H1 (cell line): ENCODE data around the gene GBF1. TPM values are rescaled to one million over a fixed set of nuclear protein-coding genes. Genes with fewer than 3 reads are reported as not detected.

Experiments used
- CTCF ChIA-PET: fragments of 300-600 bp; sonication (Branson Sonifier 250); formaldehyde crosslinking; loops from one replicate; lab custom pipeline; 2021; ENCODE audit not compliant: partially characterized antibody; lab: Charles Lee
- POLR2A ChIA-PET: fragments of 300-600 bp; sonication (Branson Sonifier 250); formaldehyde crosslinking; loops from one replicate; lab custom pipeline; 2021; ENCODE audit warnings: inconsistent platforms; ENCODE audit not compliant: partially characterized antibody; lab: Charles Lee
- DNase-seq, 2 experiments: peaks; one replicate each; pipeline versions ENCODE4 v3.0.0 to v3.0.0-alpha.2; 2010 to 2022; ENCODE audit warnings: low spot score in 2 of 2, low read depth in 1 of 2, mixed read lengths in 1 of 2
- FAIRE-seq: peaks from 2 replicates; lab custom pipeline; 2011; peaks lifted over from hg19 to GRCh38; lab: Jason Lieb, UNC
- H2AFZ ChIP-seq: 2 replicates; pipeline ENCODE4 v1.8.1; 2012; ENCODE audit warnings: low read length, inconsistent platforms
- H2AK5ac ChIP-seq: 2 replicates; pipeline ENCODE4 v1.6.1; 2013; ENCODE audit warnings: low read depth, low read length
- H2BK120ac ChIP-seq: replicated peaks from 2 replicates; pipeline ENCODE3; 2013; ENCODE audit warnings: low read depth, low read length, inconsistent platforms
- H2BK12ac ChIP-seq: 2 replicates; pipeline ENCODE4 v1.6.1; 2013; ENCODE audit warnings: low read depth, low read length
- H2BK15ac ChIP-seq: 2 replicates; pipeline ENCODE4 v1.6.1; 2013; ENCODE audit warnings: low read length
- H2BK20ac ChIP-seq: 2 replicates; pipeline ENCODE4 v1.6.1; 2013; ENCODE audit warnings: low read length
- H2BK5ac ChIP-seq: 2 replicates; pipeline ENCODE4 v1.6.1; 2013; ENCODE audit warnings: low read depth, low read length
- H3K14ac ChIP-seq: 2 replicates; pipeline ENCODE4 v1.6.1; 2013; ENCODE audit warnings: inconsistent platforms; ENCODE audit not compliant: insufficient read length
- H3K18ac ChIP-seq: 2 replicates; pipeline ENCODE4 v1.6.1; 2013; ENCODE audit warnings: low read length; ENCODE audit errors: extremely low read depth
- H3K23ac ChIP-seq: 2 replicates; pipeline ENCODE4 v1.6.1; 2013; ENCODE audit warnings: inconsistent platforms; ENCODE audit not compliant: insufficient read length
- H3K23me2 ChIP-seq: 2 replicates; pipeline ENCODE4 v1.6.1; 2013; ENCODE audit warnings: low read depth, low read length
- H3K27ac ChIP-seq: 2 replicates; pipeline ENCODE4 v1.6.1; 2011; ENCODE audit warnings: low read depth, low read length, inconsistent platforms
- H3K27me3 ChIP-seq, 4 experiments: replicated peaks in 1 of 4; 1 replicate in 1 of 4; 2 replicates in 3 of 4; pipeline versions ENCODE4 v1.6.1 to v1.8.1; 2011 to 2013; ENCODE audit warnings: low read length in 3 of 4, mild to moderate bottlenecking in 3 of 4, inconsistent platforms in 2 of 4, mixed read lengths in 2 of 4, moderate library complexity in 1 of 4; ENCODE audit not compliant: control insufficient read depth in 3 of 4, insufficient read depth in 3 of 4; ENCODE audit errors: extremely low read depth in 1 of 4
- H3K36me3 ChIP-seq, 4 experiments: 2 replicates each; pipeline versions ENCODE4 v1.6.1 to v1.8.1; 2011 to 2013; ENCODE audit warnings: mild to moderate bottlenecking in 4 of 4, low read length in 3 of 4, moderate library complexity in 2 of 4, control low read depth in 1 of 4, inconsistent platforms in 1 of 4; ENCODE audit not compliant: insufficient read depth in 4 of 4, control insufficient read depth in 2 of 4
- H3K4ac ChIP-seq: replicated peaks from 2 replicates; pipeline ENCODE3; 2013; ENCODE audit warnings: low read length, low read depth, mixed read lengths, inconsistent platforms; ENCODE audit not compliant: insufficient read length
- H3K4me1 ChIP-seq, 4 experiments: replicated peaks in 1 of 4; 1 replicate in 1 of 4; 2 replicates in 3 of 4; pipeline versions ENCODE4 v1.6.1 to v1.8.1; 2011 to 2013; ENCODE audit warnings: low read length in 3 of 4, inconsistent platforms in 2 of 4, mixed read lengths in 1 of 4; ENCODE audit not compliant: insufficient read depth in 4 of 4, control insufficient read depth in 3 of 4
- H3K4me2 ChIP-seq, 2 experiments: 2 replicates each; pipeline versions ENCODE4 v1.6.1 to v1.8.1; 2011 to 2013; ENCODE audit warnings: low read depth in 2 of 2, low read length in 2 of 2, control low read depth in 1 of 2, inconsistent platforms in 1 of 2, mild to moderate bottlenecking in 1 of 2; ENCODE audit not compliant: insufficient read depth in 1 of 2
- H3K4me3 ChIP-seq, 4 experiments: fragments of 200-600, 300-600 bp in 1 of 4; sonication (generic), shearing (Covaris generic), sonication (Bioruptor Twin) in 1 of 4; 2 replicates each; pipeline versions ENCODE4 v1.5.1 to v1.8.1; 2011 to 2016; ENCODE audit warnings: low read length in 4 of 4, low read depth in 3 of 4, control low read depth in 2 of 4, inconsistent platforms in 2 of 4, mild to moderate bottlenecking in 2 of 4, mixed read lengths in 1 of 4, moderate library complexity in 1 of 4; ENCODE audit not compliant: insufficient read depth in 2 of 4; ENCODE audit errors: extremely low read depth in 1 of 4
- H3K56ac ChIP-seq: replicated peaks from 2 replicates; pipeline ENCODE3; 2013; ENCODE audit warnings: low read depth, mild to moderate bottlenecking, mixed read lengths, low read length, inconsistent platforms; ENCODE audit not compliant: insufficient read length
- H3K79me1 ChIP-seq: 2 replicates; pipeline ENCODE4 v1.6.1; 2013; ENCODE audit warnings: low read depth, low read length, control low read depth
- H3K79me2 ChIP-seq, 2 experiments: 2 replicates each; pipeline versions ENCODE4 v1.6.1 to v1.8.1; 2012 to 2013; ENCODE audit warnings: low read length in 2 of 2, mild to moderate bottlenecking in 2 of 2, inconsistent platforms in 1 of 2; ENCODE audit not compliant: insufficient read depth in 2 of 2, control insufficient read depth in 1 of 2
- H3K9ac ChIP-seq, 4 experiments: replicated peaks in 1 of 4; 1 replicate in 1 of 4; 2 replicates in 3 of 4; pipeline versions ENCODE4 v1.6.1 to v1.8.1; 2011 to 2013; ENCODE audit warnings: low read depth in 3 of 4, low read length in 3 of 4, control low read depth in 2 of 4, mild to moderate bottlenecking in 2 of 4, moderate library complexity in 2 of 4, inconsistent platforms in 1 of 4; ENCODE audit errors: extremely low read depth in 1 of 4
- H3K9me3 ChIP-seq, 2 experiments: 2 replicates each; pipeline versions ENCODE4 v1.6.1 to v1.8.1; 2012 to 2013; ENCODE audit warnings: mild to moderate bottlenecking in 2 of 2, moderate library complexity in 2 of 2, control low read depth in 1 of 2, inconsistent platforms in 1 of 2, low read depth in 1 of 2, low read length in 1 of 2, mixed read lengths in 1 of 2; ENCODE audit not compliant: insufficient read depth in 2 of 2
- H4K20me1 ChIP-seq, 2 experiments: replicated peaks in 1 of 2; 2 replicates each; pipeline versions ENCODE3 to v1.8.1; 2011 to 2013; ENCODE audit warnings: inconsistent platforms in 2 of 2, low read length in 2 of 2, mild to moderate bottlenecking in 1 of 2; ENCODE audit not compliant: insufficient read depth in 2 of 2, control insufficient read depth in 1 of 2
- H4K5ac ChIP-seq: 2 replicates; pipeline ENCODE4 v1.6.1; 2013; ENCODE audit warnings: low read length, low read depth, mixed read lengths, inconsistent platforms; ENCODE audit not compliant: insufficient read length
- H4K8ac ChIP-seq: 2 replicates; pipeline ENCODE4 v1.8.0; 2013; ENCODE audit warnings: mild to moderate bottlenecking, moderate library complexity, low read length, inconsistent platforms; ENCODE audit not compliant: insufficient read depth; ENCODE audit errors: extremely low read depth
- H4K91ac ChIP-seq: replicated peaks from 2 replicates; pipeline ENCODE3; 2013; ENCODE audit warnings: low read length, mixed read lengths, inconsistent platforms; ENCODE audit not compliant: insufficient read length
- BRCA1 ChIP-seq: IDR thresholded peaks from 2 replicates; pipeline ENCODE4 v1.6.1; 2012; ENCODE audit warnings: low read depth, low read length, improper control_type of control experiment
- CBX5 ChIP-seq: fragments of 300-800, 300-1000 bp; sonication (generic); IDR thresholded peaks from 2 replicates; pipeline ENCODE4 v1.7.1; 2016; ENCODE audit warnings: antibody characterized with exemption, low read length, low read depth
- CHD2 ChIP-seq: IDR thresholded peaks from 2 replicates; pipeline ENCODE4 v1.6.1; 2012; ENCODE audit warnings: low read length, improper control_type of control experiment
- POU5F1 ChIP-seq: IDR thresholded peaks from 2 replicates; pipeline ENCODE4 v1.6.1; 2011; ENCODE audit warnings: low read depth, mild to moderate bottlenecking, low read length, moderate library complexity
- RBBP5 ChIP-seq: IDR thresholded peaks from 2 replicates; pipeline ENCODE4 v1.7.1; 2012; ENCODE audit warnings: low read depth, mild to moderate bottlenecking, inconsistent platforms, low read length, moderate library complexity, borderline replicate concordance
- SP1 ChIP-seq: IDR thresholded peaks from 2 replicates; pipeline ENCODE4 v1.6.1; 2011; ENCODE audit warnings: low read depth, low read length
- polyA plus RNA-seq, 7 experiments: library from polyadenylated mRNA; depleted of rRNA in 3 of 7; stranded (reverse) in 5 of 7; unstranded in 2 of 7; fragments of >200 nt in 5 of 7; fragments of 200-250 nt in 2 of 7; gene quantifications; 1 replicate in 5 of 7; 2 replicates in 1 of 7; 4 replicates in 1 of 7; pipeline versions ENCODE4 v1.2.1 to v1.2.3, GENCODE V29; 2011 to 2013; ENCODE audit warnings: missing spikeins in 2 of 7, mixed read lengths in 2 of 7
- total RNA-seq: library from RNA; stranded (reverse); fragmentation: NEBNext Ultra II Directional; extraction: Animal tissue kit (Norgen Biotek cat#: 25700); gene quantifications from 2 replicates; pipeline ENCODE4 v1.2.1, GENCODE V29; 2021

The GBF1 gene
- total and polyA plus RNA-seq, 2 of the 8 experiments (the other 6 are each of a cell fraction or from before 2014, with no cell fraction given), result 11.0 to 25.5 TPM

- H3K9ac ChIP-seq, result no peak overlapping the region
- CTCF ChIA-PET, result interaction anchor here (1.4 kb wide), 1 partner anchor 58 kb away, joined by 4 read pairs; no protein-coding TSS in a partner anchor
- H3K36me3 ChIP-seq, result no peaks in the 10 kb centered on the region
- no peak overlapping the region for H3K14ac ChIP-seq
- peaks cover 1 to 8% of the 10 kb centered on the region in 2 experiments for H4K20me1 ChIP-seq
- no peak overlapping the region for H2AK5ac ChIP-seq
- no peak overlapping the region for H4K8ac ChIP-seq
- peaks cover 2% of the 10 kb centered on the region; the same call in 1 of the 2 replicates for H3K79me1 ChIP-seq
- no peak overlapping the region for H4K5ac ChIP-seq
- H2BK120ac ChIP-seq, result no peak overlapping the region
- H2AFZ ChIP-seq, result no peak overlapping the region
- H3K4me2 ChIP-seq, result no peak overlapping the region
- no peak overlapping the region for H3K27ac ChIP-seq
- no peak overlapping the region for H3K4ac ChIP-seq
- no peak overlapping the region for H2BK20ac ChIP-seq
- no peaks in the 10 kb centered on the region for H3K4me1 ChIP-seq
- no peak overlapping the region for H3K4me3 ChIP-seq
- H3K27me3 ChIP-seq, result no peaks in the 10 kb centered on the region
- TF ChIP-seq SP1 (no peak), POU5F1 (no peak), RBBP5 (no peak), CHD2 (no peak), CBX5 (no peak), BRCA1 (no peak)
- TF ChIP-seq, all 59 proteins: peak for 0
- no peak overlapping the region for H4K91ac ChIP-seq
- H3K23me2 ChIP-seq, result no peaks in the 10 kb centered on the region
- no peak overlapping the region for H3K18ac ChIP-seq
- H2BK5ac ChIP-seq, result no peak overlapping the region
- DNase-seq (no peak), FAIRE-seq (no peak)
- POLR2A ChIA-PET, result no interaction called here
- H3K9me3 ChIP-seq, result no peaks in the 10 kb centered on the region
- H2BK12ac ChIP-seq, result no peak overlapping the region
- H2BK15ac ChIP-seq, result no peak overlapping the region
- H3K79me2 ChIP-seq, result no peaks in the 10 kb centered on the region
- H3K23ac ChIP-seq, result no peak overlapping the region
- no peak overlapping the region for H3K56ac ChIP-seq
These were observed 42.2 kb downstream of the GBF1 start for GRCh38 chr10:102287538-102287937.
